MM.1S (cell line): Measurements from ENCODE around the gene PHACTR1.

Experiments
- DNase-seq: peaks from one replicate; pipeline ENCODE4 v3.0.0-alpha.2; 2015
- H2AFZ ChIP-seq: fragments of 300-600 bp; sonication (generic); 2 replicates; pipeline ENCODE4 v1.6.0; 2016; ENCODE audit warnings: antibody characterized with exemption, low read length
- H3F3A ChIP-seq: fragments of 300-600 bp; sonication (generic); 2 replicates; pipeline ENCODE4 v1.6.1; 2016; ENCODE audit warnings: mild to moderate bottlenecking, antibody characterized with exemption, low read length, moderate library complexity, mixed read lengths; ENCODE audit not compliant: insufficient read depth
- H3K27ac ChIP-seq: fragments of 300-600 bp; sonication (generic); 2 replicates; pipeline ENCODE4 v1.5.1; 2016; ENCODE audit warnings: mild to moderate bottlenecking, low read length
- H3K27me3 ChIP-seq: fragments of 300-600 bp; sonication (generic); replicated peaks from 2 replicates; pipeline ENCODE4 v1.6.0; 2016; ENCODE audit warnings: low read length; ENCODE audit not compliant: insufficient read depth
- H3K36me3 ChIP-seq: fragments of 300-600 bp; sonication (generic); replicated peaks from 2 replicates; pipeline ENCODE4 v1.6.1; 2016; ENCODE audit warnings: mild to moderate bottlenecking, low read length, mixed read lengths; ENCODE audit not compliant: insufficient read depth
- H3K4me1 ChIP-seq: fragments of 300-600 bp; sonication (generic); 2 replicates; pipeline ENCODE4 v1.6.1; 2016; ENCODE audit warnings: low read length, mixed read lengths
- H3K4me2 ChIP-seq: fragments of 300-600 bp; sonication (generic); 2 replicates; pipeline ENCODE4 v1.6.0; 2016; ENCODE audit warnings: low read depth, low read length
- H3K4me3 ChIP-seq: fragments of 300-600 bp; sonication (generic); 2 replicates; pipeline ENCODE4 v1.5.1; 2016; ENCODE audit warnings: low read length, mixed read lengths
- H3K79me2 ChIP-seq: fragments of 300-600 bp; sonication (generic); 2 replicates; pipeline ENCODE4 v1.6.1; 2016; ENCODE audit warnings: mixed run types, low read length, mixed read lengths
- H3K9ac ChIP-seq: fragments of 300-600 bp; sonication (generic); 2 replicates; pipeline ENCODE4 v1.6.1; 2016; ENCODE audit warnings: low read length, mixed read lengths
- H3K9me2 ChIP-seq: fragments of 300-600 bp; sonication (generic); replicated peaks from 2 replicates; pipeline ENCODE4 v1.6.1; 2016; ENCODE audit warnings: mild to moderate bottlenecking, low read length, mixed read lengths; ENCODE audit not compliant: insufficient read depth
- H3K9me3 ChIP-seq: fragments of 300-600 bp; sonication (generic); replicated peaks from 2 replicates; pipeline ENCODE4 v1.6.1; 2016; ENCODE audit warnings: mild to moderate bottlenecking, low read length, mixed read lengths; ENCODE audit not compliant: insufficient read depth
- H4K20me1 ChIP-seq: fragments of 300-600 bp; sonication (generic); 2 replicates; pipeline ENCODE4 v1.6.1; 2016; ENCODE audit warnings: mild to moderate bottlenecking, low read length, moderate library complexity, mixed read lengths; ENCODE audit not compliant: insufficient read depth
- EZH2 ChIP-seq: fragments of 300-600 bp; sonication (generic); optimal IDR thresholded peaks from 2 replicates; pipeline ENCODE3; 2017; ENCODE audit warnings: low read depth, mild to moderate bottlenecking, antibody characterized with exemption, low read length, mixed read lengths
- EZH2phosphoT487 ChIP-seq: fragments of 300-600 bp; sonication (generic); IDR thresholded peaks from 2 replicates; pipeline ENCODE4 v1.6.1; 2018; ENCODE audit warnings: antibody characterized with exemption, low read length
- TF ChIP-seq, protein P1 (sequence below): fragments of 300-600 bp; sonication (generic); IDR thresholded peaks from 2 replicates; pipeline ENCODE4 v1.5.1; 2016; ENCODE audit warnings: antibody characterized with exemption, low read length, mixed read lengths

PHACTR1 gene

DNA sequence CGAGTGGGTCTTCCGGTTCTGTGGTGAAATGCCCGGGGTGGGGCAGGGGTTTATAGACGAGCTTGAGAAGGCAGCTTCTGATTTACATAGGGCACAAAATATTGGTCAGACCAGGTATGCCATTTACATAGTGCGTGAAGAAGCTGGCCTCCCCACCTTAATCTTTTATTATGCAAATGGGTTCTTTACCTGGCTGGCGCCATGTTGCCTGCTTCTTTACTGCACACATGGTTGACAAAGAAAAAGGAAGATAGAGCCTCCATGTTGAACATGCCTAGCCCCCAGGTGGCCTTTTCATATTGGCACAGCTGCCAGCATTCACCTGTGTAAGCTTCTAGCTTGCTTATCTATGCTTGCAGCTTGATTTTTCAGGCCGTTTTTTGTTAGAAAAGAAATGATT is 276.2 kb downstream of the PHACTR1 start:
- TF ChIP-seq EZH2phosphoT487 (no peak), EZH2 (no peak)
- TF ChIP-seq, protein P1, sequence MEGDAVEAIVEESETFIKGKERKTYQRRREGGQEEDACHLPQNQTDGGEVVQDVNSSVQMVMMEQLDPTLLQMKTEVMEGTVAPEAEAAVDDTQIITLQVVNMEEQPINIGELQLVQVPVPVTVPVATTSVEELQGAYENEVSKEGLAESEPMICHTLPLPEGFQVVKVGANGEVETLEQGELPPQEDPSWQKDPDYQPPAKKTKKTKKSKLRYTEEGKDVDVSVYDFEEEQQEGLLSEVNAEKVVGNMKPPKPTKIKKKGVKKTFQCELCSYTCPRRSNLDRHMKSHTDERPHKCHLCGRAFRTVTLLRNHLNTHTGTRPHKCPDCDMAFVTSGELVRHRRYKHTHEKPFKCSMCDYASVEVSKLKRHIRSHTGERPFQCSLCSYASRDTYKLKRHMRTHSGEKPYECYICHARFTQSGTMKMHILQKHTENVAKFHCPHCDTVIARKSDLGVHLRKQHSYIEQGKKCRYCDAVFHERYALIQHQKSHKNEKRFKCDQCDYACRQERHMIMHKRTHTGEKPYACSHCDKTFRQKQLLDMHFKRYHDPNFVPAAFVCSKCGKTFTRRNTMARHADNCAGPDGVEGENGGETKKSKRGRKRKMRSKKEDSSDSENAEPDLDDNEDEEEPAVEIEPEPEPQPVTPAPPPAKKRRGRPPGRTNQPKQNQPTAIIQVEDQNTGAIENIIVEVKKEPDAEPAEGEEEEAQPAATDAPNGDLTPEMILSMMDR: no peak
- Histone ChIP-seq H3K9ac (no peak overlapping the region), H3K9me2 (no peaks in the 10 kb centered on the region), H3K36me3 (no peaks in the 10 kb centered on the region), H3K4me2 (no peak overlapping the region), H3K27me3 (no peaks in the 10 kb centered on the region), H3K79me2 (no peaks in the 10 kb centered on the region), H2AFZ (no peak overlapping the region), H3K9me3 (no peaks in the 10 kb centered on the region), H3K4me1 (no peaks in the 10 kb centered on the region), H3K27ac (no peak overlapping the region), H4K20me1 (no peaks in the 10 kb centered on the region), H3F3A (no peaks in the 10 kb centered on the region), H3K4me3 (no peak overlapping the region)
- DNase-seq: no peak

DNA sequence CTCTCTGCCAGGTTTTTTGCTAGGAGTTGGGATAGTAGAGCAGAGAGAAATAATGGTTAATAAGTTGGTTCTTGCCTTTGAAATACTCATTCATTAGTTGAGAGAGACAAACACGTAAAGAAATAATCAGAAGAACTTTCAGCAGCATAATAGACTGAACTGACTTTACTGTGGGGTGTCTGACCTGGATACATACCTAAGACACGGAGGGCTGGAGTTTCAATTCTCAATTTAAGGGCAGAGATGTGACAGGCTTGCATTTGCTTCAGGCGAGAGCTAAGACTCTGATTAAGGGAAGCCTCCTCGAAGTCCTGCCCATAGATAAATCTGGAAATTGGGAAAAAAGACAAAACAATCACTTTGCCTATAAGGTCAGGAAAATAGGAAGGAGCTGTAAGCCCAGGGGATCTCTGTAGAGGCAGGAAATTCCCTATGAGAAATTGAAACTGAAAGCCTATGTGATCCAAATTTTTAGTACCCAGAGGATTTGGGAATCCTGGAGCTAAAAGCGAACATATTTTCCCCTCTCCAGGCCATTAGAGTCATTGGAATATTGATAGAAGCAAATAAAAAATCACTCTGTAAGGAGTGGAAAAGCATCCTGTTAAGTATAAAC is 276.8 kb downstream of the PHACTR1 start:
- TF ChIP-seq EZH2 (no peak), EZH2phosphoT487 (no peak)
- TF ChIP-seq, protein P1: no peak
- Histone ChIP-seq H3K9me3 (no peaks in the 10 kb centered on the region), H4K20me1 (no peaks in the 10 kb centered on the region), H3K79me2 (no peaks in the 10 kb centered on the region), H3K4me1 (no peaks in the 10 kb centered on the region), H3K27me3 (no peaks in the 10 kb centered on the region), H3K4me2 (no peak overlapping the region), H3K4me3 (no peak overlapping the region), H3F3A (no peaks in the 10 kb centered on the region), H3K36me3 (no peaks in the 10 kb centered on the region), H2AFZ (no peak overlapping the region), H3K9me2 (no peaks in the 10 kb centered on the region), H3K9ac (no peak overlapping the region), H3K27ac (no peak overlapping the region)
- no peak for DNase-seq

DNA sequence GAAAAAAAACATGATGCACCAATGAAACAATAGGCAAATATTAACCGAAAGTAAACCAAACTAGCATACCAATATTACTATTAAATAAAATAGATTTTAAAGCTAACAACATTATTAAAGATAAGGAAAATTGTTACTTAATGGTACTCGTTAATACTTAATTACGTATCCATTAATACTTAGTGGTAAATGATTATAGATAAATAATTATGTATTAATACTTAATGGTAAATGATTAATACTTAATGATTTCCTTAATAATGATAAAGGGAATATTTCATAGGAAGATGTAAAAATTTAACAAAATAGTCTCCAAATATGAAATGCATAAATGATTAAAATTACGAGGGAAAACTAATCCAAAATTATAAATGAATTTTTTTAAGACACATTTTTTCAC is 278.9 kb downstream of the PHACTR1 start:
- Histone ChIP-seq H3K36me3 (no peaks in the 10 kb centered on the region), H3K4me3 (no peak overlapping the region), H3K4me2 (no peak overlapping the region), H2AFZ (no peak overlapping the region), H3K9me2 (no peaks in the 10 kb centered on the region), H3K9me3 (no peaks in the 10 kb centered on the region), H3K79me2 (no peaks in the 10 kb centered on the region), H3K27ac (no peak overlapping the region), H3F3A (no peaks in the 10 kb centered on the region), H3K27me3 (no peaks in the 10 kb centered on the region), H3K4me1 (no peaks in the 10 kb centered on the region), H4K20me1 (no peaks in the 10 kb centered on the region), H3K9ac (no peak overlapping the region)
- no peak for DNase-seq
- TF ChIP-seq EZH2 (no peak), EZH2phosphoT487 (no peak)
- TF ChIP-seq, protein P1: no peak
